BE2C (cell line): ENCODE measurements around the gene CARD10.

Source experiments
- DNase-seq: peaks from one replicate; pipeline ENCODE4 v3.0.0-alpha.2; 2020
- H3K27me3 ChIP-seq: fragments of 250-450 bp; sonication (Bioruptor Pico); 2 replicates; pipeline ENCODE4 v1.5.1; 2020; ENCODE audit warnings: mild to moderate bottlenecking
- H3K36me3 ChIP-seq: fragments of 250-450 bp; sonication (Bioruptor Pico); 2 replicates; pipeline ENCODE4 v1.5.1; 2020; ENCODE audit warnings: mild to moderate bottlenecking
- H3K4me1 ChIP-seq: fragments of 250-450 bp; sonication (Bioruptor Pico); 2 replicates; pipeline ENCODE4 v1.5.1; 2020
- H3K4me3 ChIP-seq: 2 replicates; pipeline ENCODE4 v1.5.1; 2011; ENCODE audit warnings: low read depth, low read length
- H3K9me3 ChIP-seq: fragments of 250-450 bp; sonication (Bioruptor Pico); 2 replicates; pipeline ENCODE4 v1.5.1; 2020
- TF ChIP-seq, protein P1 (sequence below): IDR thresholded peaks from 2 replicates; pipeline ENCODE4 v1.5.1; 2012; ENCODE audit warnings: mild to moderate bottlenecking, low read depth, low read length

Gene CARD10

DNA sequence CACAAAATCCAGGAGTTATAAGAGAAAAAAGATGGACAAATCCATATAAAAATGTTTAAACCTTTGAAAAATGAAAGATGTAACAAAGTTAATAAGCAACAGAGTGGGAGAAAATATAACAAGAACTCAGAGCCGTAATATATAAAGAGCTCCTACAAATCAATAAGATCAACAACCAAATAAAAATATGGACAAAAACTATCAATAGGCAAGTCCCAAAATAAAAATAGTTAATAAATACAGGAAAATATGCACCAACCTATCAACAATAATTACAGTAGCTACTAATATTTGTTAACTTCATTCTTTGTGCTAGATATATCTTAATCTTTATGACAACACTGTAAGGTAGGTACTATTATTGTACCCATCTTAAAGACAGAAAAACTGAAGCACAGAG, 2.8 kb downstream of the CARD10 start:
- no peak for DNase-seq
- no peak overlapping the region for H3K4me3 ChIP-seq
- H3K9me3 ChIP-seq: no peaks in the 10 kb centered on the region; the same call in 1 of the 2 replicates
- no peaks in the 10 kb centered on the region for H3K36me3 ChIP-seq
- TF ChIP-seq, protein P1, sequence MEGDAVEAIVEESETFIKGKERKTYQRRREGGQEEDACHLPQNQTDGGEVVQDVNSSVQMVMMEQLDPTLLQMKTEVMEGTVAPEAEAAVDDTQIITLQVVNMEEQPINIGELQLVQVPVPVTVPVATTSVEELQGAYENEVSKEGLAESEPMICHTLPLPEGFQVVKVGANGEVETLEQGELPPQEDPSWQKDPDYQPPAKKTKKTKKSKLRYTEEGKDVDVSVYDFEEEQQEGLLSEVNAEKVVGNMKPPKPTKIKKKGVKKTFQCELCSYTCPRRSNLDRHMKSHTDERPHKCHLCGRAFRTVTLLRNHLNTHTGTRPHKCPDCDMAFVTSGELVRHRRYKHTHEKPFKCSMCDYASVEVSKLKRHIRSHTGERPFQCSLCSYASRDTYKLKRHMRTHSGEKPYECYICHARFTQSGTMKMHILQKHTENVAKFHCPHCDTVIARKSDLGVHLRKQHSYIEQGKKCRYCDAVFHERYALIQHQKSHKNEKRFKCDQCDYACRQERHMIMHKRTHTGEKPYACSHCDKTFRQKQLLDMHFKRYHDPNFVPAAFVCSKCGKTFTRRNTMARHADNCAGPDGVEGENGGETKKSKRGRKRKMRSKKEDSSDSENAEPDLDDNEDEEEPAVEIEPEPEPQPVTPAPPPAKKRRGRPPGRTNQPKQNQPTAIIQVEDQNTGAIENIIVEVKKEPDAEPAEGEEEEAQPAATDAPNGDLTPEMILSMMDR: no peak
- H3K4me1 ChIP-seq: peaks cover 6% of the 10 kb centered on the region; the same call in 1 of the 2 replicates
- peaks cover 7% of the 10 kb centered on the region for H3K27me3 ChIP-seq

DNA sequence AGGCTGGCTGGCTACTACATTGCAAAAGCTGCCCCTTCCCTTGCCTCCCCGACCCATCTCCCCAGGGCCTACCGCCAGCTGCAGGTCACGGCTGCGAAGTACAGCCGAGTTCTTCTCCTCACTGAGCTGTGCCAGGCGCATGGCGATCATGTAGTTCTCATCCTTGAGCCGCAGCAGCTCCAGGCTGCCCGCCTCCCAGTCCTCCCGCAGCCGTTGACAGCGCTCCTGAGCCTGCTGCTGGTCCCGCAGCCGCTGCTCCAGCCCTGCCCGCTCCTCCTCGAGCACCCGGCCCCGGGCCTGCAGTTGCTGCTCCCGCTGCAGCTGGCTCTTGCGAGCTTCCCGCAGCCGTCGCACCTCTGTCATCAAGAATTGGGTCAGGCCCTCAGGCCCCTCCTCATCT, 3.3 kb downstream of the CARD10 start:
- no peak for DNase-seq
- Histone ChIP-seq H3K9me3 (no peaks in the 10 kb centered on the region; the same call in 1 of the 2 replicates), H3K36me3 (no peaks in the 10 kb centered on the region), H3K4me3 (no peak overlapping the region), H3K4me1 (peaks cover 6% of the 10 kb centered on the region; the same call in 1 of the 2 replicates), H3K27me3 (peaks cover 7% of the 10 kb centered on the region)
- TF ChIP-seq, protein P1: no peak

DNA sequence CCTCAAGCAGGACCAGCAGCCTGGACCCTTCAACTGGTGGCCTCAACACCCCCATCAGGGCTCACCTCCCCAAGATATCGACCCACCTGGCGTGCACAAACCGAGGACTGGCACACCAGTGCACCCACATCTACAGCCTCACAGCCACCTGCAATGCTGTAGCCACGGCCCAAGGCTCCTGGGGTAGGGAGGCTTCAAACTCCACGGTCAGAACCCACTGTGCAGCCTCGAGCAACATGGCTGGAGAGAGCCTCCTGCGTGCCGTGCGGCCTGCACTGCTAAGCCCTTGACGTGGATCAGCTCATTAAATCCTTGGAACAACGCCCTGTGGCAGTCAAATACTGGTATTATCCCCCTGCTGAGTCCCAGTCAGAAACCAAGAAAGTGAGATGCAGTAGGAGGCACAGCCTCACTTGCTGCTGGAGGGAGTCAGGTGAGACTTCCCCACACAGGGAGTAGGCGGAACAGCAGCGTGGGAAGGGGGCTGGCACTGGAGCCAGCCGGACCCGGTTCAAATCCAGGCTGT, 4.6 kb downstream of the CARD10 start:
- Histone ChIP-seq H3K9me3 (no peaks in the 10 kb centered on the region; the same call in 1 of the 2 replicates), H3K27me3 (peaks cover 7% of the 10 kb centered on the region), H3K4me1 (peaks cover 6% of the 10 kb centered on the region; the same call in 1 of the 2 replicates), H3K36me3 (no peaks in the 10 kb centered on the region), H3K4me3 (no peak overlapping the region)
- TF ChIP-seq, protein P1: no peak
- DNase-seq: no peak

DNA sequence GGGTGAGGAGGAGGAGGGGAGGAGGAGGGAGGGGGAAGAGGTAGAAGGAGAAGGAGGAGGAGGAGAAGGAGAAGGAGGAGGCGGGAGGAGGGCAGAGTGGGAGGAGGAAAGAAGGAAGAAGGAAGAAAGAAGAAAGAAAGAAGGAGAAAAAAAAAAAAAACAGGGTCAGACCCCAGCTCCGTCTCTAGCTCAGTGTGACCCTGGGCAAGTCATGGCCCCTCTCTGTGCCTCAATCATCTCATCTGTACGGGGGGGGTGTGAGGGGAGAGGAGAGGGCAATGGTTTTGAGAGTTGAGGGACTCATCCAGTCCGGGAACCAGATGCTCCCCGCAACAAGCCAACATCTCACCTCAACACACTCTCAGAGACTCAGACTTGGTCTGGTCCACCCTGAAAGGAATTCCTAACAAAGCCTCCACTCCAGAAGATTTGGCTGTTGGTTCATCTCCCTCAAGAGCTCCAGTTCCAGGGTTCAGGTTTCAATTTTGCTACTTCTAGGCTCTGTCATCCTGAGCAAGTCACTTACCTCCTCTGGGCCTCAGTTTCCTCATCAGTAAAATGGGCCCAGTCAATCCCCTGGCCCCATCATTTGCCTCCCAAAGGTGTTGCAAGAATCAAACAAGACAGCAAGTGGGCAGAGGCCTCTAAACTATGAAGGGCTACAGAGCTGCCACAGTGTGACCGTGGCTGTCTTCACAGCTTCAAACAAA, 7.7 kb downstream of the CARD10 start:
- DNase-seq: no peak
- H3K27me3 ChIP-seq: no peaks in the 10 kb centered on the region
- no peak overlapping the region for H3K4me3 ChIP-seq
- TF ChIP-seq, protein P1: no peak
- no peaks in the 10 kb centered on the region for H3K36me3 ChIP-seq
- peaks cover 17% of the 10 kb centered on the region for H3K4me1 ChIP-seq
- no peaks in the 10 kb centered on the region; the same call in 1 of the 2 replicates for H3K9me3 ChIP-seq

DNA sequence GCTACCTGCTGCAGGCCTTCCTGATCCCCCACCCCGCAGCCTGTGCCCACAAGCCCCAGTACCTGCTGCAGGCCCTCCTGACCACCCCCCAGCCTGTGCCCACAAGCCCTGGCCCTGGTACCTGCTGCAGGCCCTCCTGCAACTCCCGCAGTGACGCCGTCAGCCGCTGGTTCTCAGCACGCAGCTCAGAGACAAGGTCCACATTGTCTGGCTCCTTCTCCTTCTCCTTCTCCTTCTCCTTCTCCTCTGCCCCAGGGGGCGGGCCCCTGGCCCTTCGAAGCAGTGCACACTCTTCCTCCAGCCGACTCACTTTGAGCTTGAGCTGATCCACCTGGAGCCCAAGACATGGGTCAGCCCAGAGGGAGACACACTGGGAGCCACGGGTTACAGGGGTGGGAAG, 9.1 kb downstream of the CARD10 start:
- no peak for DNase-seq
- H3K27me3 ChIP-seq: no peaks in the 10 kb centered on the region
- H3K4me3 ChIP-seq: no peak overlapping the region
- H3K36me3 ChIP-seq: no peaks in the 10 kb centered on the region
- H3K4me1 ChIP-seq: peaks cover 17% of the 10 kb centered on the region
- TF ChIP-seq, protein P1: no peak
- H3K9me3 ChIP-seq: no peaks in the 10 kb centered on the region
